GM12878 (cell line): ENCODE results near the gene ANXA11. TPM values are rescaled to one million over a fixed set of nuclear protein-coding genes. Genes with fewer than 3 reads are reported as not detected.

Experiments
- ATAC-seq: fragments of 200-7000 bp; cut with Tn5 transposase; 3 replicates; pipeline ENCODE4 v1.9.1; 2020; ENCODE audit warnings: mild to moderate bottlenecking, moderate library complexity
- BruUV-seq: library from RNA; stranded (reverse); fragments of 400-500 nt; replicated peaks from 2 replicates; lab custom pipeline; 2021; lab: Mats Ljungman, UMichigan
- CTCF ChIA-PET: fragments of 300-600 bp; sonication (Branson Sonifier 250); formaldehyde crosslinking; extraction: SDS; loops from one replicate; lab custom pipeline; 2021; ENCODE audit warnings: inconsistent platforms; lab: Yijun Ruan, JAX
- POLR2A ChIA-PET: fragments of 350-600 bp; formaldehyde crosslinking; extraction: SDS; loops from one replicate; lab custom pipeline; 2021; ENCODE audit warnings: inconsistent platforms; lab: Charles Lee
- RAD21 ChIA-PET: fragments of 300-600 bp; sonication (Branson Sonifier 250); formaldehyde crosslinking; loops from one replicate; lab custom pipeline; 2023; ENCODE audit warnings: antibody characterized with exemption; ENCODE audit not compliant: unreplicated experiment; lab: Charles Lee
- SMC1A ChIA-PET: fragments of 300-600 bp; sonication (Branson Sonifier 250); formaldehyde crosslinking; loops from one replicate; lab custom pipeline; 2023; ENCODE audit not compliant: unreplicated experiment, uncharacterized antibody; lab: Charles Lee
- DNase-seq: peaks from one replicate; pipeline ENCODE4 v3.0.0-alpha.2; 2011; ENCODE audit warnings: low read depth, low spot score
- FAIRE-seq: peaks from 3 replicates; lab custom pipeline; 2011; peaks lifted over from hg19 to GRCh38; lab: Jason Lieb, UNC
- H2AFZ ChIP-seq: 2 replicates; pipeline ENCODE4 v1.6.0; 2011; ENCODE audit warnings: low read depth, low read length, control low read depth; ENCODE audit not compliant: control insufficient read depth
- H3K27ac ChIP-seq: 2 replicates; pipeline ENCODE4 v1.5.1; 2011; ENCODE audit warnings: control low read depth; ENCODE audit not compliant: control insufficient read depth, insufficient read depth
- H3K27me3 ChIP-seq, 2 experiments: replicated peaks in 1 of 2; 2 replicates each; pipeline versions ENCODE4 v1.6.0 to v1.6.1; 2011; ENCODE audit warnings: low read length in 1 of 2; ENCODE audit not compliant: control insufficient read depth in 2 of 2, insufficient read depth in 2 of 2
- H3K36me3 ChIP-seq, 2 experiments: 2 replicates each; pipeline ENCODE4 v1.5.1; 2011; ENCODE audit warnings: low read length in 1 of 2; ENCODE audit not compliant: control insufficient read depth in 2 of 2, insufficient read depth in 2 of 2
- H3K4me1 ChIP-seq: 2 replicates; pipeline ENCODE4 v1.6.1; 2011; ENCODE audit warnings: mild to moderate bottlenecking, low read length, moderate library complexity, mixed read lengths; ENCODE audit not compliant: control insufficient read depth, insufficient read depth
- H3K4me2 ChIP-seq: 2 replicates; pipeline ENCODE4 v1.6.0; 2011; ENCODE audit warnings: control low read depth; ENCODE audit not compliant: control insufficient read depth, insufficient read depth
- H3K4me3 ChIP-seq: fragments of 200-600 bp; sonication (generic); 2 replicates; pipeline ENCODE4 v1.5.1; 2016
- H3K79me2 ChIP-seq: 2 replicates; pipeline ENCODE4 v1.6.0; 2011; ENCODE audit warnings: low read length; ENCODE audit not compliant: control insufficient read depth, insufficient read depth
- H3K9ac ChIP-seq: 2 replicates; pipeline ENCODE4 v1.8.0; 2011; ENCODE audit warnings: low read length, control low read depth, mixed read lengths; ENCODE audit not compliant: control insufficient read depth, insufficient read depth
- H3K9me3 ChIP-seq: replicated peaks from 3 replicates; pipeline ENCODE4 v1.5.1; 2011; ENCODE audit warnings: mild to moderate bottlenecking, low read length; ENCODE audit not compliant: control insufficient read depth, insufficient read depth
- H4K20me1 ChIP-seq: 2 replicates; pipeline ENCODE4 v1.6.0; 2011; ENCODE audit not compliant: control insufficient read depth, insufficient read depth
- ASH2L ChIP-seq: fragments of 300-600, 200-600 bp; sonication (generic); IDR thresholded peaks from 2 replicates; pipeline ENCODE4 v1.6.1; 2017; ENCODE audit warnings: low read depth, mild to moderate bottlenecking, borderline replicate concordance
- CBFB ChIP-seq: IDR thresholded peaks from 2 replicates; pipeline ENCODE4 v1.6.1; 2016; ENCODE audit warnings: antibody characterized with exemption, low read depth
- FOXM1 ChIP-seq: IDR thresholded peaks from 2 replicates; pipeline ENCODE4 v1.6.1; 2012; ENCODE audit warnings: low read depth, mild to moderate bottlenecking, inconsistent platforms, low read length, moderate library complexity
- JUNB ChIP-seq: IDR thresholded peaks from 2 replicates; pipeline ENCODE4 v1.6.1; 2016; ENCODE audit warnings: antibody characterized with exemption, mild to moderate bottlenecking
- KLF5 ChIP-seq: fragments of 450-650 bp; IDR thresholded peaks from 2 replicates; pipeline ENCODE4 v1.6.1; 2014; ENCODE audit warnings: mild to moderate bottlenecking; ENCODE audit not compliant: partially characterized antibody
- MYC ChIP-seq: IDR thresholded peaks from 2 replicates; pipeline ENCODE4 v1.6.1; 2011; ENCODE audit warnings: mild to moderate bottlenecking, low read length, moderate library complexity, inconsistent platforms; ENCODE audit not compliant: insufficient read depth, insufficient replicate concordance, insufficient read length, severe bottlenecking
- PAX8 ChIP-seq: fragments of 450-650 bp; IDR thresholded peaks from 2 replicates; pipeline ENCODE4 v1.6.1; 2017; ENCODE audit warnings: mild to moderate bottlenecking, moderate library complexity
- POLR2AphosphoS2 ChIP-seq: IDR thresholded peaks from 2 replicates; pipeline ENCODE4 v1.6.1; 2011; ENCODE audit warnings: low read depth, mild to moderate bottlenecking, low read length, improper control_type of control experiment, moderate library complexity
- SMAD1 ChIP-seq: fragments of 450-650 bp; IDR thresholded peaks from 2 replicates; pipeline ENCODE4 v1.6.1; 2018; ENCODE audit warnings: mild to moderate bottlenecking, low read depth; ENCODE audit not compliant: partially characterized antibody
- YY1 ChIP-seq: IDR thresholded peaks from 2 replicates; pipeline ENCODE4 v1.6.1; 2011; ENCODE audit warnings: low read depth, mild to moderate bottlenecking, low read length
- WGBS: methylation state at CpG from one replicate; pipeline ENCODE4 v1.1.6; 2016; ENCODE audit warnings: low lambda C conversion rate; ENCODE audit not compliant: insufficient replicate concordance, insufficient coverage; ENCODE audit errors: missing lambda C conversion rate; 5-methylcytosine and 5-hydroxymethylcytosine counted together
- in situ Hi-C: fragments of 300-500 bp; cut with MboI; formaldehyde crosslinking; loops from 9 replicates; pipeline ENCODE4 v1.14.3; 2018; ENCODE audit warnings: mixed read lengths
- intact Hi-C: fragments of 100-400 bp; cut with micrococcal nuclease; formaldehyde crosslinking; loops from one replicate; pipeline ENCODE4 v1.14.2; 2022; ENCODE audit not compliant: unreplicated experiment
- polyA plus RNA-seq, 11 experiments: library from polyadenylated mRNA; depleted of rRNA in 4 of 11; unstranded in 6 of 11; stranded (reverse) in 5 of 11; fragments of >200 nt; fragmentation: Nextera tagmentation in 4 of 11; fragmentation: Illumina TruSeq in 1 of 11; extraction: Ambion mirVana in 4 of 11; extraction: Trizol in 1 of 11; gene quantifications; 1 replicate in 1 of 11; 2 replicates in 10 of 11; pipeline versions ENCODE4 v1.2.1 to v1.2.3, GENCODE V29; 2011 to 2016; ENCODE audit warnings: inconsistent platforms in 2 of 11, missing spikeins in 2 of 11, low read depth in 1 of 11
- total RNA-seq, 4 experiments: library from RNA; depleted of rRNA in 3 of 4; stranded (reverse); fragments of >200 nt in 3 of 4; fragmentation: Illumina TruSeq in 1 of 4; extraction: Trizol in 1 of 4; gene quantifications; 2 replicates each; pipeline versions ENCODE4 v1.2.1 to v1.2.3, GENCODE V29; 2013 to 2021
- TF ChIP-seq, protein P1 (sequence below): fragments of 450-650 bp; conservative IDR thresholded peaks from 2 replicates; pipeline ENCODE4 v1.6.1; 2017; ENCODE audit warnings: mild to moderate bottlenecking, moderate library complexity
- TF ChIP-seq, protein P2 (sequence below): fragments of 450-650 bp; IDR thresholded peaks from 2 replicates; pipeline ENCODE4 v1.6.1; 2017; ENCODE audit warnings: mild to moderate bottlenecking, low read depth, inconsistent platforms; ENCODE audit not compliant: poor library complexity, severe bottlenecking
- TF ChIP-seq, protein P3 (sequence below): fragments of 450-650 bp; IDR thresholded peaks from 2 replicates; pipeline ENCODE4 v1.6.1; 2017; ENCODE audit warnings: mild to moderate bottlenecking, moderate library complexity
- TF ChIP-seq, protein P4 (sequence below): IDR thresholded peaks from 2 replicates; pipeline ENCODE4 v1.6.1; 2012; ENCODE audit warnings: low read depth, low read length, improper control_type of control experiment

The ANXA11 gene
- total and polyA plus RNA-seq, 10 of the 15 experiments (the other 5 are each of a cell fraction or from before 2014, with no cell fraction given), result 25.0 to 129 (median 72.2) TPM

DNA sequence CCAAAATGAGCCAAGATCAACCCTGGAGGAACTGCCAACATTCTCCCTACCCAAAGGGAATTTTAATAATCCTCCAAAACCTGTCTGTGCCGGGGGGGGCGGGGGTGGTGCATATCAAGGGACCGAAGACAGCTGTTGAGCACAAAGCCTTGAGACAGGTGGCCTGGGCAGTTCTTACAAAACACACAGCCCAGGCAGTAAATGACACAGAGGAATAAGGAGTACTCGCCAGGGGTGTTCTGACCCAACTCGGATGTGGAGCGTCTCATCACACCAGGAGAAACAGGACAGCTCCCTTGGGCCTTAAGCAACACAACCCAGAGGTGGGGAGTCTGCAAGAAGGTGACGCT, 37.2 kb downstream of the ANXA11 start:
- Histone ChIP-seq H3K4me2 (no peak overlapping the region), H3K9ac (no peak overlapping the region), H4K20me1 (no peaks in the 10 kb centered on the region; the same call in 1 of the 2 replicates), H3K36me3 (peaks cover 19 to 35% of the 10 kb centered on the region in 2 experiments), H3K27ac (no peak overlapping the region), H3K27me3 (no peaks in the 10 kb centered on the region), H3K4me1 (no peaks in the 10 kb centered on the region), H3K4me3 (no peak overlapping the region), H3K9me3 (no peaks in the 10 kb centered on the region), H3K79me2 (no peaks in the 10 kb centered on the region), H2AFZ (no peak overlapping the region)
- no peak for ATAC-seq
- 96% methylated on average over 7 of the region's 7 CpGs for WGBS
- TF ChIP-seq YY1 (no peak), PAX8 (no peak), CBFB (no peak), JUNB (no peak), ASH2L (no peak), SMAD1 (no peak), POLR2AphosphoS2 (no peak), FOXM1 (no peak), MYC (no peak), KLF5 (no peak)
- TF ChIP-seq, protein P1, sequence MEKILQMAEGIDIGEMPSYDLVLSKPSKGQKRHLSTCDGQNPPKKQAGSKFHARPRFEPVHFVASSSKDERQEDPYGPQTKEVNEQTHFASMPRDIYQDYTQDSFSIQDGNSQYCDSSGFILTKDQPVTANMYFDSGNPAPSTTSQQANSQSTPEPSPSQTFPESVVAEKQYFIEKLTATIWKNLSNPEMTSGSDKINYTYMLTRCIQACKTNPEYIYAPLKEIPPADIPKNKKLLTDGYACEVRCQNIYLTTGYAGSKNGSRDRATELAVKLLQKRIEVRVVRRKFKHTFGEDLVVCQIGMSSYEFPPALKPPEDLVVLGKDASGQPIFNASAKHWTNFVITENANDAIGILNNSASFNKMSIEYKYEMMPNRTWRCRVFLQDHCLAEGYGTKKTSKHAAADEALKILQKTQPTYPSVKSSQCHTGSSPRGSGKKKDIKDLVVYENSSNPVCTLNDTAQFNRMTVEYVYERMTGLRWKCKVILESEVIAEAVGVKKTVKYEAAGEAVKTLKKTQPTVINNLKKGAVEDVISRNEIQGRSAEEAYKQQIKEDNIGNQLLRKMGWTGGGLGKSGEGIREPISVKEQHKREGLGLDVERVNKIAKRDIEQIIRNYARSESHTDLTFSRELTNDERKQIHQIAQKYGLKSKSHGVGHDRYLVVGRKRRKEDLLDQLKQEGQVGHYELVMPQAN, result no peak
- TF ChIP-seq, protein P2, sequence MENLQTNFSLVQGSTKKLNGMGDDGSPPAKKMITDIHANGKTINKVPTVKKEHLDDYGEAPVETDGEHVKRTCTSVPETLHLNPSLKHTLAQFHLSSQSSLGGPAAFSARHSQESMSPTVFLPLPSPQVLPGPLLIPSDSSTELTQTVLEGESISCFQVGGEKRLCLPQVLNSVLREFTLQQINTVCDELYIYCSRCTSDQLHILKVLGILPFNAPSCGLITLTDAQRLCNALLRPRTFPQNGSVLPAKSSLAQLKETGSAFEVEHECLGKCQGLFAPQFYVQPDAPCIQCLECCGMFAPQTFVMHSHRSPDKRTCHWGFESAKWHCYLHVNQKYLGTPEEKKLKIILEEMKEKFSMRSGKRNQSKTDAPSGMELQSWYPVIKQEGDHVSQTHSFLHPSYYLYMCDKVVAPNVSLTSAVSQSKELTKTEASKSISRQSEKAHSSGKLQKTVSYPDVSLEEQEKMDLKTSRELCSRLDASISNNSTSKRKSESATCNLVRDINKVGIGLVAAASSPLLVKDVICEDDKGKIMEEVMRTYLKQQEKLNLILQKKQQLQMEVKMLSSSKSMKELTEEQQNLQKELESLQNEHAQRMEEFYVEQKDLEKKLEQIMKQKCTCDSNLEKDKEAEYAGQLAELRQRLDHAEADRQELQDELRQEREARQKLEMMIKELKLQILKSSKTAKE, result no peak
- TF ChIP-seq, protein P3, sequence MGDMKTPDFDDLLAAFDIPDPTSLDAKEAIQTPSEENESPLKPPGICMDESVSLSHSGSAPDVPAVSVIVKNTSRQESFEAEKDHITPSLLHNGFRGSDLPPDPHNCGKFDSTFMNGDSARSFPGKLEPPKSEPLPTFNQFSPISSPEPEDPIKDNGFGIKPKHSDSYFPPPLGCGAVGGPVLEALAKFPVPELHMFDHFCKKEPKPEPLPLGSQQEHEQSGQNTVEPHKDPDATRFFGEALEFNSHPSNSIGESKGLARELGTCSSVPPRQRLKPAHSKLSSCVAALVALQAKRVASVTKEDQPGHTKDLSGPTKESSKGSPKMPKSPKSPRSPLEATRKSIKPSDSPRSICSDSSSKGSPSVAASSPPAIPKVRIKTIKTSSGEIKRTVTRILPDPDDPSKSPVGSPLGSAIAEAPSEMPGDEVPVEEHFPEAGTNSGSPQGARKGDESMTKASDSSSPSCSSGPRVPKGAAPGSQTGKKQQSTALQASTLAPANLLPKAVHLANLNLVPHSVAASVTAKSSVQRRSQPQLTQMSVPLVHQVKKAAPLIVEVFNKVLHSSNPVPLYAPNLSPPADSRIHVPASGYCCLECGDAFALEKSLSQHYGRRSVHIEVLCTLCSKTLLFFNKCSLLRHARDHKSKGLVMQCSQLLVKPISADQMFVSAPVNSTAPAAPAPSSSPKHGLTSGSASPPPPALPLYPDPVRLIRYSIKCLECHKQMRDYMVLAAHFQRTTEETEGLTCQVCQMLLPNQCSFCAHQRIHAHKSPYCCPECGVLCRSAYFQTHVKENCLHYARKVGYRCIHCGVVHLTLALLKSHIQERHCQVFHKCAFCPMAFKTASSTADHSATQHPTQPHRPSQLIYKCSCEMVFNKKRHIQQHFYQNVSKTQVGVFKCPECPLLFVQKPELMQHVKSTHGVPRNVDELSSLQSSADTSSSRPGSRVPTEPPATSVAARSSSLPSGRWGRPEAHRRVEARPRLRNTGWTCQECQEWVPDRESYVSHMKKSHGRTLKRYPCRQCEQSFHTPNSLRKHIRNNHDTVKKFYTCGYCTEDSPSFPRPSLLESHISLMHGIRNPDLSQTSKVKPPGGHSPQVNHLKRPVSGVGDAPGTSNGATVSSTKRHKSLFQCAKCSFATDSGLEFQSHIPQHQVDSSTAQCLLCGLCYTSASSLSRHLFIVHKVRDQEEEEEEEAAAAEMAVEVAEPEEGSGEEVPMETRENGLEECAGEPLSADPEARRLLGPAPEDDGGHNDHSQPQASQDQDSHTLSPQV, result no peak
- TF ChIP-seq, protein P4, sequence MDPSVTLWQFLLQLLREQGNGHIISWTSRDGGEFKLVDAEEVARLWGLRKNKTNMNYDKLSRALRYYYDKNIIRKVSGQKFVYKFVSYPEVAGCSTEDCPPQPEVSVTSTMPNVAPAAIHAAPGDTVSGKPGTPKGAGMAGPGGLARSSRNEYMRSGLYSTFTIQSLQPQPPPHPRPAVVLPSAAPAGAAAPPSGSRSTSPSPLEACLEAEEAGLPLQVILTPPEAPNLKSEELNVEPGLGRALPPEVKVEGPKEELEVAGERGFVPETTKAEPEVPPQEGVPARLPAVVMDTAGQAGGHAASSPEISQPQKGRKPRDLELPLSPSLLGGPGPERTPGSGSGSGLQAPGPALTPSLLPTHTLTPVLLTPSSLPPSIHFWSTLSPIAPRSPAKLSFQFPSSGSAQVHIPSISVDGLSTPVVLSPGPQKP, result no peak
- BruUV-seq, result no TSS peak
- ChIA-PET SMC1A (interaction anchor here (0.9 to 1.2 kb wide), 3 partner anchors 17 to 51 kb away, joined by 3 to 4 read pairs (median 3); no protein-coding TSS in a partner anchor), RAD21 (interaction anchor here (0.7 to 3.8 kb wide), 3 partner anchors 25 to 54 kb away, joined by 3 to 16 read pairs (median 5); no protein-coding TSS in a partner anchor), CTCF (interaction anchor here (1.1 to 7.5 kb wide), 4 partner anchors 17 to 53 kb away, joined by 3 to 41 read pairs (median 9); no protein-coding TSS in a partner anchor), POLR2A (no interaction called here)
- in situ Hi-C loops, result no loop called here
- no peak for DNase-seq
- FAIRE-seq, result no peak
- intact Hi-C loops, result no loop called here
